Activated naive CD8-positive, alpha-beta T cell treated with anti-CD3 and anti-CD28 coated beads for 36 hours (primary cell): ENCODE data around the gene VWA3B. TPM values are rescaled to one million over a fixed set of nuclear protein-coding genes. Genes with fewer than 3 reads are reported as not detected.

Experiments used
- DNase-seq: peaks from one replicate; pipeline ENCODE4 v3.0.0; 2021
- H3K27ac Mint-ChIP-seq: one replicate; pipeline ENCODE4 v1.8.0; 2022; ENCODE audit warnings: mild to moderate bottlenecking, moderate library complexity, mixed read lengths
- H3K27me3 Mint-ChIP-seq: one replicate; pipeline ENCODE4 v1.8.0; 2022; ENCODE audit warnings: mild to moderate bottlenecking, mixed read lengths
- H3K36me3 Mint-ChIP-seq: one replicate; pipeline ENCODE4 v1.8.0; 2021; ENCODE audit warnings: mild to moderate bottlenecking, mixed read lengths
- H3K4me1 Mint-ChIP-seq: one replicate; pipeline ENCODE4 v1.8.0; 2021; ENCODE audit warnings: mixed read lengths
- H3K4me3 Mint-ChIP-seq: one replicate; pipeline ENCODE4 v1.8.0; 2022; ENCODE audit warnings: mild to moderate bottlenecking, moderate library complexity, mixed read lengths
- H3K9me3 Mint-ChIP-seq: one replicate; pipeline ENCODE4 v1.8.0; 2022; ENCODE audit warnings: mixed read lengths
- total RNA-seq, 2 experiments: library from RNA; stranded (reverse); gene quantifications; one replicate each; pipeline ENCODE4 v1.2.3, GENCODE V29; 2021

VWA3B gene
- total RNA-seq, 2 experiments from 2014 or later = not detected

DNA sequence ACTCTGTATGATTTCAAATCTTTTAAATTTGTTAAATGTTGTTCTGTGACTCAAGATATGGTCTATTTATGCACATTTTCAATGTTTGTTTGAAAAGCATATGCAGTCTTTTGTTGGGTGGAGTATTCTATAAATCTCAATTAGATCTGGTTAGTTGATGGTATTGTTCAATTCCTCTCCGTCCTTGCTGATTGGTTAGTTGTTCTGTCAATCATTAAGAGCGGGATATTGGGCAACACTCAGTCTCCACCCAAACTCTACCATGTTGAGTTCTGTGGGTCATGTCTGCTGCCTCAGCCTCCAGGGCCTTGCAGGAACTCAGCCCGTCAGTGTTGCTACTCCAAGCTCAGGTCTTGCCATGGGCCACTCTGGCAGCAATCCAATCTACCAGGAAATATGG is 118.9 kb downstream of the VWA3B start:
- Mint-ChIP-seq H3K9me3 (no peaks in the 10 kb centered on the region), H3K27ac (no peak overlapping the region), H3K4me3 (no peak overlapping the region), H3K4me1 (peaks cover 5% of the 10 kb centered on the region), H3K36me3 (no peaks in the 10 kb centered on the region), H3K27me3 (peaks cover 20% of the 10 kb centered on the region)
- no peak for DNase-seq

- H3K9me3 Mint-ChIP-seq = no peaks in the 10 kb centered on the region
- H3K36me3 Mint-ChIP-seq = no peaks in the 10 kb centered on the region
- H3K27ac Mint-ChIP-seq = no peak overlapping the region
- H3K4me3 Mint-ChIP-seq = no peak overlapping the region
- DNase-seq = no peak
- peaks cover 23% of the 10 kb centered on the region for H3K27me3 Mint-ChIP-seq
- H3K4me1 Mint-ChIP-seq = no peaks in the 10 kb centered on the region
Observed at GRCh38 chr2:98212092-98213000, 125.4 kb downstream of the VWA3B start.

DNA sequence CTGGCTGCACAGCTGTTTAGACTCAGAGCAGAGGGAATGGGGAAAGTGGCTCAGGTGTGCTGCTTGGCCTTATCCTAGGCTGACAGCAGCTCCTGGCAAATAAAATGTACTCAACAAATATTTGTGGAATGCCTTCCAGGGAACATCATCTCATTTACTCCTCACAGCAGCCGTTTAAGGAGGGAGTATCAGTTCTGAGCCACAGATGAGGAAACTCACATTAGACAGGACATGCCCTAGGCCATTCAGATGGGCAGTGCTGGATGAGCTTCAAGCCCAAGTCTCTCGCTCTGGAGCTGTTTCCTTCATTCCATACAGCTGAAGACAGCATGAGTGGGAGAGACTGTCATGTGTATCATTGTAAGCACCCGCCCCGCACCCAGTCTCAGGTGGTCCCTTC is 129.6 kb downstream of the VWA3B start:
- no peak overlapping the region for H3K27ac Mint-ChIP-seq
- H3K4me1 Mint-ChIP-seq = no peaks in the 10 kb centered on the region
- no peak overlapping the region for H3K4me3 Mint-ChIP-seq
- peaks cover 5% of the 10 kb centered on the region for H3K36me3 Mint-ChIP-seq
- H3K27me3 Mint-ChIP-seq = peaks cover 25% of the 10 kb centered on the region
- DNase-seq = no peak
- H3K9me3 Mint-ChIP-seq = peaks cover 11% of the 10 kb centered on the region

- Mint-ChIP-seq H3K4me1 (no peaks in the 10 kb centered on the region), H3K27me3 (peaks cover 28% of the 10 kb centered on the region), H3K9me3 (peaks cover 11% of the 10 kb centered on the region), H3K36me3 (peaks cover 5% of the 10 kb centered on the region), H3K4me3 (no peak overlapping the region), H3K27ac (no peak overlapping the region)
- no peak for DNase-seq
Observed at GRCh38 chr2:98219152-98219551, 132.2 kb downstream of the VWA3B start.

DNA sequence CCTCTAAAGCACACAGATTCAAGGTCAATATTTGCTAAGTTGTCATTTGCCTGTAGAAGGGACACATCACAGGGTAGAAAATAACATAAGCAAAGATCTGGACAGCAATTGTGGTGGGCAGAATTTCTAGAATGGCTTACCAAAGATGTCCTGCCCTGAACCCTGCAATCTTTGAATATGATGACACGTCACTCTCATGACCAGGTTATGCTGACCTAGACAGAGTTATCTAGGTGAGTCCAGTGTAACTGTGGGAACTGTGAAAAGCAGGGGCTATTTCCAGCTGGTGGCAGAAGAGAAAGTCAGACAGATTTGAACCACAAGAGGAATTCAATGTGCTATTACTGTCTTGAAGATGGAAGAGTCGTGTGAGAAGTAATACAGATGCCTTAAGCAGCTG is 147.0 kb downstream of the VWA3B start:
- Mint-ChIP-seq H3K27me3 (peaks cover 22% of the 10 kb centered on the region), H3K9me3 (no peaks in the 10 kb centered on the region), H3K4me3 (no peak overlapping the region), H3K36me3 (no peaks in the 10 kb centered on the region), H3K4me1 (no peaks in the 10 kb centered on the region), H3K27ac (no peak overlapping the region)
- no peak for DNase-seq

DNA sequence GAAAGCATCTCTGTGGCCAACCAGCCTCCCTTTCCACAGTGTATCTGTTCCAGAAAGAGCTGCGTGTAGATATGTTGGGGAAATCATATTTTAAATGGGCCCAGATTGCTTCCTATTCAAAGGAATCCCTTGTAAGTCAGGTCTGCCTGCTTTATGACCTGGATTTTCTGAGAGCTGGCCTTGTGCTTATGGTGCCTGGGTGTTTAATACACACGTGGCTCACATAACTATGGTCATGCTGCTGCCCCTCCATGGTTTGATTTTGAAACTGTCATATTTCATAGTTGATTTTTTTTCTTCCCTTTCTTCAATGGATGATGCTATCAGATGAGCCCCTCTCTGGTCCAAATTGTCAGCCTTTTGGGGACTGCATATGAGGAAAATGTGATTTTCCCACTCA is 147.8 kb downstream of the VWA3B start:
- Mint-ChIP-seq H3K27ac (no peak overlapping the region), H3K36me3 (no peaks in the 10 kb centered on the region), H3K27me3 (peaks cover 27% of the 10 kb centered on the region), H3K4me1 (no peaks in the 10 kb centered on the region), H3K4me3 (no peak overlapping the region), H3K9me3 (no peaks in the 10 kb centered on the region)
- no peak for DNase-seq

- Mint-ChIP-seq H3K4me3 (no peak overlapping the region), H3K27me3 (peaks cover 31% of the 10 kb centered on the region), H3K27ac (no peak overlapping the region), H3K9me3 (no peaks in the 10 kb centered on the region), H3K4me1 (no peaks in the 10 kb centered on the region), H3K36me3 (no peaks in the 10 kb centered on the region)
- DNase-seq = no peak
Observed at GRCh38 chr2:98236935-98237334, 150.0 kb downstream of the VWA3B start.

GRCh38 chr2:98240786-98241398 is 153.9 kb downstream of the VWA3B start:
- H3K36me3 Mint-ChIP-seq = no peaks in the 10 kb centered on the region
- DNase-seq = no peak
- H3K27me3 Mint-ChIP-seq = peaks cover 35% of the 10 kb centered on the region
- no peak overlapping the region for H3K4me3 Mint-ChIP-seq
- H3K4me1 Mint-ChIP-seq = no peaks in the 10 kb centered on the region
- H3K9me3 Mint-ChIP-seq = no peaks in the 10 kb centered on the region
- H3K27ac Mint-ChIP-seq = no peak overlapping the region

DNA sequence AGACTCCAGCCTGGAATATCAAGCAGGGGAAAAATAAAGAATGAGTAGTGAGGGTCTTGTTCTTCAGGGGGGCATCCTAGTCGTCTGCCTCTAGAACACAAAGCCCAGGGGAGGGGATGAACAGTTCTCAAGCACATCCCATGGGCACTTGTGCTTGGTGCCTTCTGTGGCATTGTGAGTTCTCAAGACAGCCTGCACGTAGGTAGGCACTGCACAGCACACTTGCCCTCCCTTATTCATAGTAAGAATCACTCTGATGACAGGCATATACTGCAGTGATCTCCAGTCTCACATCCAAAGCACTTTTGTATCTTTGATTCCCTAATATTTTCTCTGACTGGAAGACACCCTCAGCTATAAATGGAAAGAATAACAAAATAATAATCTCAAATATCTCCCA is 154.6 kb downstream of the VWA3B start:
- Mint-ChIP-seq H3K27me3 (peaks cover 33% of the 10 kb centered on the region), H3K27ac (no peak overlapping the region)
- DNase-seq = no peak

GRCh38 chr2:98242003-98242402 is 155.0 kb downstream of the VWA3B start:
- Mint-ChIP-seq H3K4me3 (no peak overlapping the region), H3K9me3 (no peaks in the 10 kb centered on the region), H3K4me1 (no peaks in the 10 kb centered on the region)

More for the DNA sequence above, 154.6 kb downstream of the VWA3B start:
- H3K4me3 Mint-ChIP-seq = no peak overlapping the region
- no peaks in the 10 kb centered on the region for H3K36me3 Mint-ChIP-seq
- no peaks in the 10 kb centered on the region for H3K4me1 Mint-ChIP-seq
- no peaks in the 10 kb centered on the region for H3K9me3 Mint-ChIP-seq

GRCh38 chr2:98245491-98245890 is 158.5 kb downstream of the VWA3B start:
- H3K27ac Mint-ChIP-seq = no peak overlapping the region
- no peak overlapping the region for H3K4me3 Mint-ChIP-seq
- DNase-seq = no peak
- H3K9me3 Mint-ChIP-seq = peaks cover 11% of the 10 kb centered on the region
- H3K36me3 Mint-ChIP-seq = peaks cover 4% of the 10 kb centered on the region
- no peaks in the 10 kb centered on the region for H3K4me1 Mint-ChIP-seq
- peaks cover 13% of the 10 kb centered on the region for H3K27me3 Mint-ChIP-seq

More at GRCh38 chr2:98242003-98242402, 155.0 kb downstream of the VWA3B start:
- DNase-seq = no peak
- peaks cover 31% of the 10 kb centered on the region for H3K27me3 Mint-ChIP-seq
- no peak overlapping the region for H3K27ac Mint-ChIP-seq
- no peaks in the 10 kb centered on the region for H3K36me3 Mint-ChIP-seq

DNA sequence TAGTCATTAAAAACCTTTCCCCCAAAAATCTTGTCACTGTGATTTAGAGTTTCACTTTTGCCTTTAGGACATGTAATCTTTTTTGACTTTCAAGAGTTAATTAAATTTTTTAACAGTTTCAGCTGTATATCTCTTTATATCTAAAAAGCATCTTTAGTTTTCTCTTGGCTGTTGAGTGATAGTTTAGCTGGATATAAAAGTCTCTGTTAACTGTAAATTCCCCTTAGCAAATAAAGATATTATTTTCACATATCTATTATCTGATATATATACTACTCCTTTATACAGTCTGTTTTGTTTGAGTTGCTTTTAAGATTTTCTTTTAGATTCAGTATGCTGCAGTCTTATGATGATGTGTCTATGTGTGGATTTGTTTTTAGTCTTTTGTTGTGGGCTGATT is 160.4 kb downstream of the VWA3B start:
- H3K27ac Mint-ChIP-seq = no peak overlapping the region
- DNase-seq = no peak
- peaks cover 11% of the 10 kb centered on the region for H3K9me3 Mint-ChIP-seq
- peaks cover 4% of the 10 kb centered on the region for H3K36me3 Mint-ChIP-seq
- no peaks in the 10 kb centered on the region for H3K4me1 Mint-ChIP-seq
- H3K4me3 Mint-ChIP-seq = no peak overlapping the region
- H3K27me3 Mint-ChIP-seq = peaks cover 12% of the 10 kb centered on the region

DNA sequence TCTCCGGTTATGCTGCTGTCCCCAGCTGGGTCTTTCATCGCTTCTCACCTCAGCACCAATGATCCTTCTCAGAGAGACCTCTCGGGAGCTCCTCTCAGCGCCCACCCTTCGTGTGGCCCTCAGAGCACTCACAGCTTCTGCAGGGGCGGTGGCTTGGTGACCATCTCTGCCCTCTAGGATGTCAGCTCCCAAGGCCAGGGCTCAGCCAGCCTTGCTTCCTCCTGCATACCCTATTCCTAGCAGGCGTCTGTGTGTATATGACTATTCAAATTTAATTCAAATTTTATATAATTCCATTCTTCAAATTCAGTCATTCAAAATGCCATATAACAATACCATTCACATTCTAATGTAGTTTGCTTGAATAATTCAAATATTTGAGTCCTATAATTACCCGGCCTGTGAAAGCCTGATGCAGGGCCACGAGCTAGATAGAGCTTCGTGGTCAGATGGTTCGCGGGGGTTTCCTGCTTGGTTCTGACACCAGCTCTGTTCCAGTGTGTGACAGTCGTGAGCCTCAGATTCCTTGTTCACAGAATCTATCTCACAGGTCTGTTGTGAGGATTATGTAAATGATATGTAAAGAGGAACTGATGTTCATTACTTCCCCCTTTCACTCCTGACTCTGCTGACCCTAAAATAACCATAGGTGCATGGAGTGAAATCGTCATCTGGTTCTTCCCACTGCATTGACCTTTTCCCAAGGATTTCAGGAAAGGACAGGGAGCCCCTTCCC is 165.2 kb downstream of the VWA3B start:
- H3K27me3 Mint-ChIP-seq = peaks cover 8% of the 10 kb centered on the region
- no peak overlapping the region for H3K27ac Mint-ChIP-seq
- peaks cover 4% of the 10 kb centered on the region for H3K36me3 Mint-ChIP-seq
- peaks cover 11% of the 10 kb centered on the region for H3K9me3 Mint-ChIP-seq
- H3K4me1 Mint-ChIP-seq = no peaks in the 10 kb centered on the region
- no peak overlapping the region for H3K4me3 Mint-ChIP-seq
- DNase-seq = no peak

- no peaks in the 10 kb centered on the region for H3K4me1 Mint-ChIP-seq
- DNase-seq = no peak
- H3K27me3 Mint-ChIP-seq = peaks cover 9% of the 10 kb centered on the region
- no peak overlapping the region for H3K27ac Mint-ChIP-seq
- peaks cover 3% of the 10 kb centered on the region for H3K9me3 Mint-ChIP-seq
- no peak overlapping the region for H3K4me3 Mint-ChIP-seq
- peaks cover 2% of the 10 kb centered on the region for H3K36me3 Mint-ChIP-seq
Observed at GRCh38 chr2:98253461-98254070, 166.6 kb downstream of the VWA3B start.

GRCh38 chr2:98254504-98255059 is 167.6 kb downstream of the VWA3B start:
- H3K4me3 Mint-ChIP-seq = no peak overlapping the region
- no peaks in the 10 kb centered on the region for H3K36me3 Mint-ChIP-seq
- H3K4me1 Mint-ChIP-seq = no peaks in the 10 kb centered on the region
- H3K27ac Mint-ChIP-seq = no peak overlapping the region
- DNase-seq = no peak
- H3K9me3 Mint-ChIP-seq = no peaks in the 10 kb centered on the region
- peaks cover 6% of the 10 kb centered on the region for H3K27me3 Mint-ChIP-seq
